Activated T-cell treated with anti-CD3 and anti-CD28 coated beads, Interleukin-2, amount 50 U/mL, for 48 hours (primary cell): ENCODE results near the gene SOX13.

Experiments used
- DNase-seq, 2 experiments: peaks; one replicate each; pipeline ENCODE4 v3.0.0-alpha.2; 2020

Gene SOX13

GRCh38 chr1:204108312-204109141, 35.6 kb downstream of the SOX13 start:
- no peak for DNase-seq

- DNase-seq = no peak
These were observed 38.1 kb downstream of the SOX13 start for GRCh38 chr1:204110894-204111633.

DNA sequence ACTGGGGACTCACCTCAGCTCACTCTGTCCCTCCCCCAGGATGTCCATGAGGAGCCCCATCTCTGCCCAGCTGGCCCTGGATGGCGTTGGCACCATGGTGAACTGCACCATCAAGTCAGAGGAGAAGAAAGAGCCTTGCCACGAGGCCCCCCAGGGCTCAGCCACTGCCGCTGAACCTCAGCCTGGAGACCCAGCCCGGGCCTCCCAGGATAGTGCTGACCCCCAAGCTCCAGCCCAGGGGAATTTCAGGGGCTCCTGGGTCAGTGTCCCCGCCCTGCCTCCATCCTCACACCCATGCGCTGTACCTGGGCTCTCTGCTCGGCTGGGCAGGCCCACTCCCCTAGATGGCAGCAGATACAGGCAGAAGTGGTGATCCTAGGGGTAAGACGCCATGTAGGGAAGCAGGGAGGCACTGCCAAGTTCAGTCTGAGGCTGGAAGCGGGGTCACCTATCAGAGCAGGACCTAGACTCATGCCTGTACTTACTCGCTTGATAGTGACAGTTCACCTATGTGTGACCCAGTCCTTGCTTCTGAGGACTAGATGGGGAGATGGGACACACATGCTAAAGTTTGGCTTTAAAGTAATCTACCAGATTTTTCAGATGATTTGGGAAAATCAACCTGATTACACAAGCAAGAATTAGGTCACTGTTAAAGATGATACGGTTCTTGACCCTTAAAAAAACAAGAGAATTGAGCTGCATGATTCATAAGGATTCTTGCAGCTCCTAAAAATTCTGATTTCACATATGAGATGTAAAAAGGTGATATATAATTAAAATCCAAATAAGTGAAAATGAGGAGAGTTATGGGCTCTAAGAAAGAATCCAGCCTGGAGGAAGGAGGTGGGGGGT, 40.2 kb downstream of the SOX13 start:
- DNase-seq = no peak

GRCh38 chr1:204113896-204114295, 41.0 kb downstream of the SOX13 start:
- DNase-seq = no peak

DNA sequence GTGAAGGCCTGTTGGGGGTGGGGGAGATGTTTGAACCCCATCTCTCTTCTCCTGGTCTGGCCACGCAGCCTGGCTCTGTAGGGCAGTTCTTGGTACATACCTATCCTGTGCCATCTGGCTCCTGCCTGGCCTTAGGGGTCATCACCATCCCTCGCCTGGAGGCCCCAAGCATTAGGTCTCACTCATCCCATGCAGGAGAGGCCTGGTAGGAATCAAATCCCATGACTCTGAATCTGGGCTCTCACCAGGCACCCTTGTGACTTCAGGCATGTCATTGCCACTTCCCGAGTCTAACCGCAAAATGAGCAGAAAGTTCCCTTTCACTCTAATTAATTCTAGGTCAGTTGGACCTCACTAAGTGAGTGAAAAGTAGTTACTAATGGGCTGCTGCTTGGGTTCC, 41.7 kb downstream of the SOX13 start:
- no peak for DNase-seq

DNA sequence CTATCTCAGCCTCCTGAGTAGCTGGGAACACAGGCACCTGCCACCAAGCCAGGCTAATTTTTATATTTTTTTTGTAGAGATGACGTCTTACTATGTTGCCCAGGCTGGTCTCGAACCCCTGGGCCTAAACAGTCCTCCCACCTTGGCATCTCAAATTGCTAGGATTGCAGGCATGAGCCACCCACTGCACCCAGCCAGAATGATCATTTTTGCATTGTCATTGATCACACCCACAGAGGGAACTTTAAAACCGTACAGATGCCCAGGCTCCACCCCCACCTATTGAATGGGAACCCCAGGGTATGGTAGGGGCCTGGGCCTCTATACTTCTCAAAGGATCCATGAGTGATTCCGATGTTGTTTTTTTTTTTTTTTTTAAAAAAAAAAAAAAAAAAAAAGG, 42.2 kb downstream of the SOX13 start:
- no peak for DNase-seq

DNA sequence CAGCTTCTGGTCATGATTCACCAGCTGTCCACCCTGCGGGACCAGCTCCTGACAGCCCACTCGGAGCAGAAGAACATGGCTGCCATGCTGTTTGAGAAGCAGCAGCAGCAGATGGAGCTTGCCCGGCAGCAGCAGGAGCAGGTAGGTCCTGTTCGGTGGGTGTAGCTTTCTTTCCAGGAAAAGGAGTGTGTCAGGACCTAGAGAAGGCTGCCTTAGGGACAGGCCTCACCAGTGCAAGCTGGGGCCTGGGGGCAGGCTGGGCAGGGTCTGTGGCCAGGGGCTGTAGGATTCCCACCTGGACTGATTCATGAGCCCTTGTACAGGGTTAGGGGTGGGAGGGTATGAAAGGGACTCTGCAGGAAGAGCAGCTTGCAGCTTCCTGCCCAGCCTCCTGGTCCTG, 43.6 kb downstream of the SOX13 start:
- DNase-seq = no peak

GRCh38 chr1:204121840-204122555, 49.1 kb downstream of the SOX13 start:
- no peak for DNase-seq

GRCh38 chr1:204123376-204123775, 50.5 kb downstream of the SOX13 start:
- DNase-seq = peak; percentile 29 to 38

DNA sequence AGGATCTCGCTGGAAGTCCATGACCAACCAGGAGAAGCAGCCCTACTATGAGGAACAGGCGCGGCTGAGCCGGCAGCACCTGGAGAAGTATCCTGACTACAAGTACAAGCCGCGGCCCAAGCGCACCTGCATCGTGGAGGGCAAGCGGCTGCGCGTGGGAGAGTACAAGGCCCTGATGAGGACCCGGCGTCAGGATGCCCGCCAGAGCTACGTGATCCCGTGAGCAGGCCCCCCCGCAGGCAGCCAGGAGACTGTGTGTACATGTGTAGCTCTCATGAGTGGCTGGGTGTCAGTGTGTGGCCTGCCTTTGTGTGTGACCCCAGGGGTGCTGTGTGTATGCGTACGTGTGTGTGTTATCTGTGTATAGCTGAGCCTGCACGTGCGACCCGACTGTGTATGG, 51.7 kb downstream of the SOX13 start:
- DNase-seq = no peak

DNA sequence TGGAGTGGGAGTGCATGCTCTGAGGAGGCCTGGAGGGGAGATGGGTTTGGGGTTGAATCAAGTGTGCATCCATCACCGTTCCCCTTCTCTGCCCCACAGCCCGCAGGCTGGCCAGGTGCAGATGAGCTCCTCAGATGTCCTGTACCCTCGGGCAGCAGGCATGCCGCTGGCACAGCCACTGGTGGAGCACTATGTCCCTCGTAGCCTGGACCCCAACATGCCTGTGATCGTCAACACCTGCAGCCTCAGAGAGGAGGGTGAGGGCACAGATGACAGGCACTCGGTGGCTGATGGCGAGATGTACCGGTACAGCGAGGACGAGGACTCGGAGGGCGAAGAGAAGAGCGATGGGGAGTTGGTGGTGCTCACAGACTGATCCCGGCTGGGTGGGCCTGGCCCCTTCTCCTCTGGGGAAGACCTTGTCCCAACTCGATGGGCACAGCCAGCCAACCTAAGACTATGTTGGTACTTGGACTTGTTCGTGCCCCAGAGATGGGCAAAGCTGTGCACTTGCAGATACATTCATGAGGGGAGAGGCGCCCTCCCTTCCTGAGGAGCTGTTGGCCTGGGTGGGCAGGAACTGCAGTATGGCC, 52.9 kb downstream of the SOX13 start:
- DNase-seq = no peak

- no peak for DNase-seq
These were observed 53.5 kb downstream of the SOX13 start for GRCh38 chr1:204126386-204126785.

- DNase-seq = no peak
These were observed 54.0 kb downstream of the SOX13 start for GRCh38 chr1:204126956-204127355.

DNA sequence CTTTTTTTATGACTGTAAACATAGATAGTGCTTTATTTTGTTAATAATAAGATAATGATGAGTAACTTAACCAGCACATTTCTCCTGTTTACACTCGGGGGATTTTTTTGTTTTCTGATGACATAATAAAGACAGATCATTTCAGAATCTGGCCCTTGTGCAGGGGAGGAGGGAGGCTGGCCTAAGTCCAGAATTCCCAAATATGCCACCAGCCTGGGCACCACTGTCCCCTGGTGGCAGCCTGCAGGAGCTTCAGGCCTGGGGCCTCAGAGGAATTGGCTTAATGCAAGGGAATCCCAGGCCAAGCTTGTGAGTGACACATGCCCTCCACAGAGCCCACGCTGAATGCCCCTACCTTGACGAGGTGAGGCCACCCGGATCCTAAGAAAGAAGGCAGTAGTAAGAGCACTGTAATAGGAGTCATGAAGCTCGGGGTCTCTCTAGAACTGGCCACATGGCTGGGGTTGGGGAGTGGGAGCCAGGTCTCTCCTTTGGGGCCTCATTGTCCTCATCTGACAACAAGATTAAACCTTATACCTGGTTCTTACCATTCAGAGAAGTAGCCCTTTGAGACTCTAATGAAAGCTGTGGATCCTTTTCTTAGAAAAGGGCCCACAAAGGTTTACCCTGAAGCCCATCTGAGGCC, 54.8 kb downstream of the SOX13 start:
- peak; percentile 34 to 41 for DNase-seq

GRCh38 chr1:204128464-204128963, 55.6 kb downstream of the SOX13 start:
- DNase-seq = no peak

DNA sequence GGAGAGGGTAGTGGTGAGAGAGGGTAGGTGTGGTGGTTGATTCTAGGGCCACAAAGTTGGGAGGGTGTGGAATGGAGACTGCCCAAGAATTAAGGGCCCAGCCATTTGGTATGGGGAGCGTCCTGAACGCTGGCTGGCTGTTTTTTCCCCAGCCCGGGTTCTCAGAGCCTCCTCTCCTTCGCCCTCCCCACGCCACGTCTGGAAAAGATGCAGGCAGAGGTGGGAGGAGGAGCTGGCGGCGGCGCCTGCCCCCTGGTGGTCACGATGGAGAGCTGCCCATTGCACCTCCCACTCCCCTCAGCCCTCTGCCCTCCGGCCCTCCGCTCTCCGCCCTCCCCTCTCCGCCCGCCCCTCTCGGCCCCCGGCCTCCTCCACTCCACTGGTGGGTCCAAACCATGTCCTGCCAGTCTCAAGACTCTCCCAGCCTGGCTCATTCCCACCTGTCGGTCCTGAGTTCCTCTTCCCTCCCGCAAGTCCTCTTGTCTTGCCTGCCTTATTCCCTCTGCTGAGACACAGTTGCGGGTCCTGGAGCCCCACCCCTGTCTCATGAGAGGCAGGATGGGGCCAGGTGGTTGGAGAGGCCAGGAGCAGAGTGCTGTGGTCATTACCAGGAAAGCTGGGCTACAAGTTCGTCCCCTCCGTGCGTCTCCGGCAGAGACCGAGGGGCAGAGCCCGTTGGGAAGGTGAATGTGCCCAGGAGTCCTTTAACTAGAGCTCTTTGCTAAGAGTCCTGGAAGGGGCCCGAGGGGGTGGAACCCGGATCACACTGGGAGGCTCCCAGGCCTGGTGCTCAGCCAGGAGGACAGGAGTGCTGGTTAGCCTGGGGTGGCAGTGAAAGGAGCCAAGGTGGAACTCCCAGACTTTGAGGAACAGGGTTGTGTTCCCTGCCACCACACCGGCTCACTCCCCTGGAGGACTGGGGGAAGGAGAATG, 56.3 kb downstream of the SOX13 start:
- peak; percentile 66 to 77 for DNase-seq

GRCh38 chr1:204130178-204130577, 57.3 kb downstream of the SOX13 start:
- DNase-seq = no peak

GRCh38 chr1:204130981-204131892, 58.3 kb downstream of the SOX13 start:
- DNase-seq = no peak

DNA sequence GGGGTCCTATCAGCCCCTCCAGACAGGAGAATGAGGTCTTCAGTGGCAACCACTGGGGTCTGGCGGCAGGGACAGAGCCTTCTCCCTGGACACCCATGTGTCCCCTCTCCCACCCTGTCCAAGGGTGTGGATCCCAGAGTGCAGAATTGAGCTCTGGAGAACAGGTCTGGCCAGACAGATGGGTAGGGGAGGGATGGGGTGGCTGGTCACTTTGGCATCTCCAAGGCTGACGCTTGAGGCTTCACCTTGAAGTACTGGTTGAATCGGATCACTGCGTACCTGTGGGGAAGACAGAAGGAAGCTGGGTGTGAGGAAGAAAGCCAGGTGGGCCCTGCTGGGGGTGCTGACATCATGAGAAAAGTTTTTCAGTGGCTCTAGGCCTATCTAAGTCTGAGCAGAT, 59.1 kb downstream of the SOX13 start:
- no peak for DNase-seq
